Measurements from ENCODE around the gene MRPL36.

The MRPL36 gene

GRCh38 chr5:1765880-1766235 lies 33.8 kb downstream of the MRPL36 start:
- TF ChIP-seq ZFX (IDR thresholded peaks at IDR 0.05) (no peak), CTCF (conservative IDR thresholded peaks at IDR 0.05) (no peak)
- no peak overlapping the region for H3K27ac ChIP-seq

- no peak overlapping the region for H3K27ac ChIP-seq
- TF ChIP-seq ZFX (IDR thresholded peaks at IDR 0.05) (no peak), CTCF (conservative IDR thresholded peaks at IDR 0.05) (no peak)
These were observed 34.3 kb downstream of the MRPL36 start for GRCh38 chr5:1765141-1765879.

- H3K27ac ChIP-seq, result no peak overlapping the region
- no peak for TF ChIP-seq CTCF (conservative IDR thresholded peaks at IDR 0.05)
- TF ChIP-seq ZFX (IDR thresholded peaks at IDR 0.05), result no peak
These were observed 35.1 kb downstream of the MRPL36 start for GRCh38 chr5:1764606-1764960.

- H3K27ac ChIP-seq, result no peak overlapping the region
- TF ChIP-seq CTCF (conservative IDR thresholded peaks at IDR 0.05) (peak; percentile 54), ZFX (IDR thresholded peaks at IDR 0.05) (no peak)
These were observed 35.6 kb downstream of the MRPL36 start for GRCh38 chr5:1763960-1764605.

GRCh38 chr5:1763548-1763911 lies 36.1 kb downstream of the MRPL36 start:
- H3K27ac ChIP-seq, result no peak overlapping the region
- TF ChIP-seq CTCF (conservative IDR thresholded peaks at IDR 0.05), result peak; percentile 93
- no peak for TF ChIP-seq ZFX (IDR thresholded peaks at IDR 0.05)

GRCh38 chr5:1762883-1763547 lies 36.6 kb downstream of the MRPL36 start:
- no peak for TF ChIP-seq ZFX (IDR thresholded peaks at IDR 0.05)
- no peak for TF ChIP-seq CTCF (conservative IDR thresholded peaks at IDR 0.05)
- H3K27ac ChIP-seq, result no peak overlapping the region

Measured in C4-2B (cell line).